GM21825 (cell line): Measurements from ENCODE around the gene ERV3-1.
"Not testable (repeated sequence)": the region's sequence is repeated elsewhere in the genome, so short reads cannot be mapped to it uniquely, and the experiment has no call there.

Source experiments
- ATAC-seq: cut with Tn5 transposase; IDR thresholded peaks from one replicate; pipeline ENCODE4 v1.9.1; 2021; ENCODE audit warnings: mild to moderate bottlenecking, moderate library complexity; ENCODE audit not compliant: unreplicated experiment

The ERV3-1 gene

DNA sequence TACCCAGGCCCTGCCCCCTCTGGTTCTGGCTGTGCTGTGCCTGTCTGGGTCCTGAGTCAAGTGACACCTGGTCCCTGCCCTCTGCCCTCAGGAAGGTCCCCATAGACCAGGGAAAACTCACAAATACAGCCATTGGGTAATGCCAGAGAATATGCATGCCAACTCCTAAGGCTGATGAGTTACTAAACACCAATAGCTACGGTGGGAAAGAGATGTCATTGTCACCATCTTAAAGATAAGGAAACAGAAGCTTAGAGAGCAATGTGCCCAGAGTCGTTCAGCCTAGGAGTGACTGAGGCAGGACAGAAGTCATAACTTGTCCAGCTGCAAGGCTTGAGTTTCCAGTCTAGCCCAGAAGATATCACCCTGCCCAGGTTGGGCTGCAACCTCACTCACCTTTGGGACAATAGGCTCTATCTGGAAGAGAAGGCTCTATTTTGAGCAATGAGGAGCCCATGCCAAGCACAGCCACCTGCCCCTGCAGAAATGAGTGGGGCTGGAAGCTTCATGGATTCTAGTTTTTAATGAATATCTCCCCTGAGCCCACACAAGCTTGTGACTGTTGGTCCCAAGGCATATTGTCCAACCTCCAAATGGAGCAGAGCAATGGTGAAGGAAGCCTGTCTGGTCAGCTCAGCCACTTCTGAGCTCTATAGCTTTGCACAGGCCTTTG, 60.8 kb downstream of the ERV3-1 start:
- no peak for ATAC-seq

DNA sequence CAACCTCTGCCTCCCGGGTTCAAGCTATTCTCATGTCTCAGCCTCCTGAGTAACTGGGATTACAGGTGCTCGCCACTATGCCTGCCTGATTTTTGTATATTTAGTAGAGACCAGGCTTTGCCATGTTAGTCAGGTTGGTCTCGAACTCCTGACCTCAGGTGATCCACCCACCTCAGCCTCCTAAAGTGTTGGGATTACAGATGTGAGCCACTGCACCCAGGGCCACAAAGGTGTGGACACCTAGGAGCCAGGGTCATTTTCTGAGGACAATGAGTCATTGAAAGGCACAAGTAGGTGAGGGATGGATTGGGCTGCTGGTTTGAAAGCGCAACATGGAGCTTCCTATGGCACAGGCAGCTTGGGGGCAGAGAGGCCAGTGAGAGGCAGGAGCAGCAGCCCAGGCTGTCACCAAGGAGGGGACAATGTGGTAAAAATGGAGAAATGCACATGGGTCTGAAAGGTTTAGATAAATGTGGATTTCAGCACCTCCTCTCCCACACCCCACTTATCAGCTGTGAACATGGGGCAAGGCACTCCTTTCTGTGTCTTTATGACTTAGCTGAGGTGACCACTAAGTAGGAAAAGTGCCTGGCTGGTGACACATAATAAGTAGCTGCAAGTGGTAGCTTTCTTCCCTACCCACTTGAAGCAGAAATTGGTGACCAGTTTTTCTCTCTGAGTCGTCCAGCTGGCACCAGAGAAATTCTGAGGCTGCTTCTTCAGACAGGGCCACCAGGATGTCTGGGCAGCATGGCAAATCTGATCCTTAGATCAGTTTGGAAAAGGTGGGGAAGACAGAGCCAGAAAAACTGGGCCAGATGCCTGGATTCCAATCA, 61.6 kb downstream of the ERV3-1 start:
- ATAC-seq: not testable (repeated sequence)
